Activated naive CD4-positive, alpha-beta T cell treated with anti-CD3 and anti-CD28 coated beads, Interleukin-2, amount 10 ng/mL, durations not matched to agents 5 hours and 36 hours (primary cell): ENCODE results near the gene QKI. TPM values are rescaled to one million over a fixed set of nuclear protein-coding genes. Genes with fewer than 3 reads are reported as not detected.

Experiments used
- total RNA-seq, 2 experiments: library from RNA; stranded (reverse); gene quantifications; one replicate each; pipeline ENCODE4 v1.2.3, GENCODE V29; 2021

Gene QKI
- total RNA-seq, result 10 to 100 TPM; 57.7 to 58.5 TPM

DNA sequence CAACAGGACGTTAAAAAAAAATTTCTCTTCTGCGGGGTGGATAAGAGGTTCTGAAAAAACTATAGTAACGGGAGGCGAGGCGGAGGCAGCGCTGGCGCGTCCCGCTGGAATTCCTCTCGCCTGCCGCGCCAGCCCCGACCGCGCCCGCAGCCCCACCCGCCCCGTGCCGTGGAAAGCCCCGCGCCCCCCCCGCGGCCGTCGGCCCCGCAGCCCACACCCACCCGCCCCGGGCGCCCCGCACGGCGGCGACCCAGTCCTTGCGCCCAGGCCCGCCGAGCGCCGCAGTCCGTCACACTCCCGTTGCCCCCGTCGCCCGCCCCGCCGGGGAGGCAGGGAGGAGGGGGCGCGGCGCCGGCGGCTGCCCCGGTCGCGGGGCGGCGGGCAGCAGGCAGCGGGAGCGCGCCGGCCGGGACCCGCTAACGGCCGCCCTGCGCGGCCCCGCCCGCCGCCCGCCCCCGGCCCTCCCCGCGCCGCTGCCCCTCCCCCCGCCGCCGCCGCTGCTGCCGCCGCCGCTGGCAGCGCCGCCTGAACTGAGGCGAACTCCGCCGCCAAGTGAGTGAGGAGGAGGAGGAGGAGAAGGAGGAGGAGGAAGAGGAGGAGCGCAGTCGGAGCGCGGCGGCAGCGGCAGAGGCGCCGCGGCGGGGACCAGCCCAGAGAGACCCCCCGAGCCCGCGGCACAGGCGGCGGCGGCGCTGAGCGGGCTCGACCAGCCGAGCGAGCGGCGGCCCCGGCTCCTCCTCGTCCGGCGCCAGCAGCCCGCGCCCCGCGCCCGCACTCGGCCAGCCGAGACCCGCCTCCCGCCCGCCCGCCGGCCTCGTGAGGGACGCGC lies at the start of gene QKI:
Gene QKI (plus strand): TSS at position 602 of the 829 bp plus-strand sequence. CDS start 476 bp downstream, outside the sequence.

